ENCODE results near the gene SPAG5.

- no peak for TF ChIP-seq CTCF (IDR thresholded peaks at IDR 0.05)
- no peak for TF ChIP-seq POLR2A (IDR thresholded peaks at IDR 0.05)
Measured at GRCh38 chr17:28612531-28612930, 13.7 kb upstream of the SPAG5 start.
